ENCODE measurements around the gene PCDHGB4. TPM values are rescaled to one million over a fixed set of nuclear protein-coding genes. Genes with fewer than 3 reads are reported as not detected.

The PCDHGB4 gene
- total RNA-seq, 3 donors from 2014 or later (not counting 1 experiment from before 2014, with no cell fraction given) = 0.31 to 0.40 TPM; not detected in 1

- Mint-ChIP-seq H3K27me3 (ENCODE audit: low read depth in 2 of 2) (peaks cover 63 to 80% of the 10 kb centered on the region in 2 donors), H3K27ac (no peak within 1 kb of the TSS), H3K36me3 (no peaks in the 10 kb centered on the region), H3K4me3 (peak within 1 kb of the TSS; percentile 28), H3K4me1 (peaks cover 0 to 8% of the 10 kb centered on the region in 2 donors), H3K9me3 (peaks cover 0 to 3% of the 10 kb centered on the region in 2 donors)
- DNase-seq = peak in 1 of 2 donors; percentile 12
- H3K9me3 ChIP-seq (ENCODE audit: control insufficient read depth, insufficient read depth, low read length) = peaks cover 26% of the 10 kb centered on the region
- H3K36me3 ChIP-seq (ENCODE audit: control insufficient read depth, insufficient read depth, low read length) = no peaks in the 10 kb centered on the region
- H3K4me1 ChIP-seq (ENCODE audit: control insufficient read depth, insufficient read depth, low read length) = peaks cover 4% of the 10 kb centered on the region
- TF ChIP-seq CTCF (IDR thresholded peaks at IDR 0.05) = no peak
- H3K27ac ChIP-seq (ENCODE audit: low read length) = no peak within 1 kb of the TSS
- peak in 2 of 3 donors; percentile 46 to 50 for ATAC-seq
- 24% methylated on average over 37 of the region's 37 CpGs for WGBS (ENCODE audit: insufficient coverage)
- H3K4me3 ChIP-seq (ENCODE audit: low read length) = peak within 1 kb of the TSS; percentile 9
- peaks cover 48% of the 10 kb centered on the region for H3K27me3 ChIP-seq (ENCODE audit: control insufficient read depth, insufficient read depth, low read length)
- intact Hi-C loops (cut with micrococcal nuclease) = no loop called here
Measured at GRCh38 chr5:141382469-141383294, 4.8 kb upstream of the PCDHGB4 start, which contains the start of gene PCDHGA7. Gene PCDHGA7 (plus strand): TSS chr5:141382742. CDS start chr5:141382900, 158 bp downstream.

GRCh38 chr5:141383345-141383744 is 4.2 kb upstream of the PCDHGB4 start:
- peaks cover 4% of the 10 kb centered on the region for H3K4me1 ChIP-seq (ENCODE audit: control insufficient read depth, insufficient read depth, low read length)
- Mint-ChIP-seq H3K27me3 (ENCODE audit: low read depth in 2 of 2) (peaks cover 65 to 80% of the 10 kb centered on the region in 2 donors), H3K4me3 (no peak overlapping the region), H3K36me3 (no peaks in the 10 kb centered on the region), H3K9me3 (peaks cover 0 to 3% of the 10 kb centered on the region in 2 donors), H3K4me1 (peaks cover 0 to 8% of the 10 kb centered on the region in 2 donors), H3K27ac (no peak overlapping the region)
- DNase-seq (no peak), ATAC-seq (no peak)
- H3K36me3 ChIP-seq (ENCODE audit: control insufficient read depth, insufficient read depth, low read length) = no peaks in the 10 kb centered on the region
- peaks cover 50% of the 10 kb centered on the region for H3K27me3 ChIP-seq (ENCODE audit: control insufficient read depth, insufficient read depth, low read length)
- peaks cover 27% of the 10 kb centered on the region for H3K9me3 ChIP-seq (ENCODE audit: control insufficient read depth, insufficient read depth, low read length)
- no peak for TF ChIP-seq CTCF (IDR thresholded peaks at IDR 0.05)
- no peak overlapping the region for H3K4me3 ChIP-seq (ENCODE audit: low read length)
- no peak overlapping the region for H3K27ac ChIP-seq (ENCODE audit: low read length)
- WGBS (ENCODE audit: insufficient coverage) = 43% methylated on average over 21 of the region's 21 CpGs
- intact Hi-C loops (cut with micrococcal nuclease) = no loop called here

GRCh38 chr5:141384471-141385267 is 2.8 kb upstream of the PCDHGB4 start:
- H3K27ac Mint-ChIP-seq = no peak overlapping the region
- ATAC-seq = no peak
- no peak for TF ChIP-seq CTCF (IDR thresholded peaks at IDR 0.05)
- H3K27me3 Mint-ChIP-seq (ENCODE audit: low read depth in 2 of 2) = peaks cover 69 to 77% of the 10 kb centered on the region in 2 donors
- peaks cover 36% of the 10 kb centered on the region for H3K9me3 ChIP-seq (ENCODE audit: control insufficient read depth, insufficient read depth, low read length)
- H3K27me3 ChIP-seq (ENCODE audit: control insufficient read depth, insufficient read depth, low read length) = peaks cover 51% of the 10 kb centered on the region
- no peaks in the 10 kb centered on the region for H3K36me3 Mint-ChIP-seq
- intact Hi-C loops (cut with micrococcal nuclease) = loop anchor here (5.0 kb wide), 1 partner anchor 38 kb away; the partner anchor contains the start of gene PCDHGA11
- WGBS (ENCODE audit: insufficient coverage) = 49% methylated on average over 43 of the region's 43 CpGs
- DNase-seq = no peak
- peaks cover 4% of the 10 kb centered on the region for H3K4me1 ChIP-seq (ENCODE audit: control insufficient read depth, insufficient read depth, low read length)
- peaks cover 0 to 8% of the 10 kb centered on the region in 2 donors for H3K4me1 Mint-ChIP-seq
- H3K4me3 ChIP-seq (ENCODE audit: low read length) = no peak overlapping the region
- H3K4me3 Mint-ChIP-seq = no peak overlapping the region
- peaks cover 0 to 3% of the 10 kb centered on the region in 2 donors for H3K9me3 Mint-ChIP-seq
- H3K36me3 ChIP-seq (ENCODE audit: control insufficient read depth, insufficient read depth, low read length) = no peaks in the 10 kb centered on the region
- H3K27ac ChIP-seq (ENCODE audit: low read length) = no peak overlapping the region

Measured in natural killer cell (primary cell).